IMR-90 (cell line): ENCODE measurements around the gene GAREM2. TPM values are rescaled to one million over a fixed set of nuclear protein-coding genes. Genes with fewer than 3 reads are reported as not detected.

ENCODE experiments used
- ATAC-seq: fragments of 200-7000 bp; cut with Tn5 transposase; 2 replicates; pipeline ENCODE4 v1.9.1; 2020; ENCODE audit warnings: low read depth, mild to moderate bottlenecking, moderate library complexity
- BruUV-seq: library from RNA; stranded (reverse); fragments of 400-500 nt; replicated peaks from 2 replicates; lab custom pipeline; 2021; lab: Mats Ljungman, UMichigan
- CTCF ChIA-PET: fragments of 300-600 bp; formaldehyde crosslinking; extraction: SDS; loops from one replicate; lab custom pipeline; 2021; ENCODE audit warnings: antibody characterized with exemption; lab: Yijun Ruan, JAX
- POLR2A ChIA-PET: fragments of 300-600 bp; sonication (Branson Sonifier 250); formaldehyde crosslinking; loops from one replicate; lab custom pipeline; 2022; ENCODE audit warnings: antibody characterized with exemption; ENCODE audit not compliant: unreplicated experiment; lab: Charles Lee
- DNase-seq: peaks from one replicate; pipeline ENCODE4 v3.0.0; 2013
- H2AFZ ChIP-seq: replicated peaks from 2 replicates; pipeline ENCODE3; 2013; ENCODE audit warnings: low read length, mild to moderate bottlenecking; ENCODE audit not compliant: poor library complexity
- H2AK5ac ChIP-seq: 2 replicates; pipeline ENCODE4 v1.6.1; 2013; ENCODE audit warnings: low read depth, low read length, inconsistent platforms
- H2AK9ac ChIP-seq: replicated peaks from 2 replicates; pipeline ENCODE3; 2013; ENCODE audit warnings: mild to moderate bottlenecking, low read depth, low read length, moderate library complexity; ENCODE audit not compliant: poor library complexity
- H2BK120ac ChIP-seq: 2 replicates; pipeline ENCODE4 v1.6.1; 2013; ENCODE audit warnings: low read depth, low read length, inconsistent platforms
- H2BK15ac ChIP-seq: 3 replicates; pipeline ENCODE4 v1.6.1; 2013; ENCODE audit warnings: low read depth, low read length, inconsistent platforms
- H2BK20ac ChIP-seq: 2 replicates; pipeline ENCODE4 v1.6.1; 2013; ENCODE audit warnings: low read depth, mild to moderate bottlenecking, inconsistent platforms, low read length, moderate library complexity
- H2BK5ac ChIP-seq: 2 replicates; pipeline ENCODE4 v1.6.1; 2013; ENCODE audit warnings: mild to moderate bottlenecking, low read depth, low read length, inconsistent platforms; ENCODE audit not compliant: poor library complexity, severe bottlenecking
- H3K14ac ChIP-seq: replicated peaks from 2 replicates; pipeline ENCODE4 v1.6.1; 2013; ENCODE audit warnings: low read depth, low read length, inconsistent platforms
- H3K18ac ChIP-seq: 2 replicates; pipeline ENCODE4 v1.6.1; 2013; ENCODE audit warnings: low read depth, low read length, control low read depth
- H3K23ac ChIP-seq: 2 replicates; pipeline ENCODE4 v1.6.1; 2013; ENCODE audit warnings: low read depth, low read length, inconsistent platforms
- H3K27ac ChIP-seq: 2 replicates; pipeline ENCODE4 v1.5.1; 2013; ENCODE audit warnings: mild to moderate bottlenecking, control low read depth, low read length; ENCODE audit not compliant: insufficient read depth
- H3K27me3 ChIP-seq: 2 replicates; pipeline ENCODE4 v1.6.1; 2013; ENCODE audit warnings: low read length; ENCODE audit not compliant: control insufficient read depth, insufficient read depth
- H3K36me3 ChIP-seq: 2 replicates; pipeline ENCODE4 v1.6.1; 2013; ENCODE audit warnings: low read length, mixed read lengths; ENCODE audit not compliant: control insufficient read depth, insufficient read depth
- H3K4ac ChIP-seq: 2 replicates; pipeline ENCODE4 v1.6.1; 2013; ENCODE audit warnings: low read depth, low read length, inconsistent platforms
- H3K4me1 ChIP-seq: 2 replicates; pipeline ENCODE4 v1.6.1; 2013; ENCODE audit warnings: low read length, mixed read lengths; ENCODE audit not compliant: control insufficient read depth, insufficient read depth
- H3K4me2 ChIP-seq: 2 replicates; pipeline ENCODE4 v1.6.1; 2013; ENCODE audit warnings: low read depth, mild to moderate bottlenecking, control low read depth, low read length, moderate library complexity
- H3K4me3 ChIP-seq: 2 replicates; pipeline ENCODE4 v1.5.1; 2013; ENCODE audit warnings: low read depth, mild to moderate bottlenecking, control low read depth, low read length, moderate library complexity; ENCODE audit not compliant: insufficient read depth
- H3K56ac ChIP-seq: 2 replicates; pipeline ENCODE4 v1.6.1; 2013; ENCODE audit warnings: low read length, inconsistent platforms; ENCODE audit not compliant: insufficient read depth; ENCODE audit errors: extremely low read depth
- H3K79me1 ChIP-seq, 2 experiments: 2 replicates each; pipeline ENCODE4 v1.6.1; 2013; ENCODE audit warnings: low read length in 2 of 2, inconsistent platforms in 1 of 2, low read depth in 1 of 2
- H3K9ac ChIP-seq: 2 replicates; pipeline ENCODE4 v1.6.1; 2013; ENCODE audit warnings: low read depth, low read length, control low read depth
- H3K9me1 ChIP-seq: 2 replicates; pipeline ENCODE4 v1.6.1; 2013; ENCODE audit warnings: low read length, inconsistent platforms; ENCODE audit not compliant: insufficient read depth
- H3K9me3 ChIP-seq: 2 replicates; pipeline ENCODE4 v1.6.1; 2013; ENCODE audit warnings: low read length; ENCODE audit not compliant: control insufficient read depth, insufficient read depth
- H4K20me1 ChIP-seq: 2 replicates; pipeline ENCODE4 v1.6.1; 2013; ENCODE audit warnings: low read length, inconsistent platforms; ENCODE audit not compliant: insufficient read depth
- H4K5ac ChIP-seq: 2 replicates; pipeline ENCODE4 v1.6.1; 2013; ENCODE audit warnings: mild to moderate bottlenecking, low read depth, low read length, control low read depth
- H4K8ac ChIP-seq, 2 experiments: 2 replicates each; pipeline ENCODE4 v1.6.1; 2013; ENCODE audit warnings: low read depth in 2 of 2, low read length in 2 of 2, control low read depth in 1 of 2, inconsistent platforms in 1 of 2
- H4K91ac ChIP-seq: 2 replicates; pipeline ENCODE4 v1.6.1; 2013; ENCODE audit warnings: low read depth, low read length, inconsistent platforms; ENCODE audit not compliant: insufficient read depth
- BHLHE40 ChIP-seq: fragments of 150-350 bp; IDR thresholded peaks from 2 replicates; pipeline ENCODE4 v1.6.1; 2016; ENCODE audit warnings: mild to moderate bottlenecking, low read depth, low read length
- CHD1 ChIP-seq: IDR thresholded peaks from 2 replicates; pipeline ENCODE4 v1.6.1; 2012; ENCODE audit warnings: low read depth, low read length, improper control_type of control experiment
- CTCF ChIP-seq: conservative IDR thresholded peaks from 2 replicates; pipeline ENCODE4 v1.5.1; 2012; ENCODE audit warnings: mild to moderate bottlenecking, low read depth, low read length, improper control_type of control experiment
- FOS ChIP-seq: fragments of 150-350 bp; IDR thresholded peaks from 2 replicates; pipeline ENCODE4 v1.6.1; 2016; ENCODE audit warnings: low read depth, low read length
- NFE2L2 ChIP-seq: fragments of 150-350 bp; IDR thresholded peaks from 2 replicates; pipeline ENCODE4 v1.6.1; 2016; ENCODE audit warnings: low read depth, mild to moderate bottlenecking, low read length
- RAD21 ChIP-seq: IDR thresholded peaks from 2 replicates; pipeline ENCODE4 v1.6.1; 2012; ENCODE audit warnings: low read length, improper control_type of control experiment
- RCOR1 ChIP-seq: IDR thresholded peaks from 2 replicates; pipeline ENCODE4 v1.6.1; 2012; ENCODE audit warnings: mild to moderate bottlenecking, low read length, improper control_type of control experiment; ENCODE audit not compliant: insufficient replicate concordance
- RFX5 ChIP-seq: IDR thresholded peaks from 2 replicates; pipeline ENCODE4 v1.8.0; 2012; ENCODE audit warnings: low read depth, mild to moderate bottlenecking, low read length, moderate library complexity
- SMC3 ChIP-seq: fragments of 150-350 bp; IDR thresholded peaks from 2 replicates; pipeline ENCODE4 v1.6.1; 2016; ENCODE audit warnings: low read depth, mild to moderate bottlenecking, antibody characterized with exemption, low read length, moderate library complexity
- WGBS, 2 experiments: methylation state at CpG; one replicate each; pipeline versions ENCODE4 v1.1.5 to v1.1.7; 2013; ENCODE audit warnings: missing lambda C conversion rate in 2 of 2; ENCODE audit not compliant: insufficient read length in 1 of 2; ENCODE audit errors: extremely low coverage in 2 of 2; 5-methylcytosine and 5-hydroxymethylcytosine counted together
- dilution Hi-C: fragments of 300-500 bp; cut with HindIII; formaldehyde crosslinking; loops from one replicate; pipeline ENCODE4 v1.14.3; 2018; ENCODE audit warnings: low sequenced_read_pairs; ENCODE audit not compliant: unreplicated experiment
- in situ Hi-C: fragments of 300-500 bp; cut with MboI; formaldehyde crosslinking; loops from 3 replicates; pipeline ENCODE4 v1.14.3; 2019; ENCODE audit warnings: low sequenced_read_pairs, inconsistent platforms, mixed read lengths
- intact Hi-C: fragments of 100-400 bp; cut with micrococcal nuclease; formaldehyde crosslinking; loops from 2 replicates; pipeline ENCODE4 v1.10.0; 2022
- polyA plus RNA-seq, 3 experiments: library from polyadenylated mRNA; depleted of rRNA; stranded (reverse); fragments of >200 nt; gene quantifications; 2 replicates each; pipeline ENCODE4 v1.2.3, GENCODE V29; 2012; ENCODE audit warnings: low replicate concordance in 1 of 3
- total RNA-seq: library from RNA; depleted of rRNA; stranded (reverse); fragments of >200 nt; gene quantifications from 2 replicates; pipeline ENCODE4 v1.2.3, GENCODE V29; 2012
- TF ChIP-seq, protein P1 (sequence below): fragments of 150-350 bp; IDR thresholded peaks from 2 replicates; pipeline ENCODE4 v1.6.1; 2016; ENCODE audit warnings: low read depth, mild to moderate bottlenecking, low read length, moderate library complexity, borderline replicate concordance

GAREM2 gene
- total and polyA plus RNA-seq, 2 of the 4 experiments (the other 2 are of a cell fraction) = 0.36 to 1.8 TPM

GRCh38 chr2:26214759-26215158, 41.9 kb downstream of the GAREM2 start:
- Histone ChIP-seq H2BK120ac (no peak overlapping the region), H3K56ac (no peak overlapping the region), H3K23ac (no peak overlapping the region), H3K4me3 (no peak overlapping the region), H2AK9ac (no peak overlapping the region), H2AFZ (no peak overlapping the region), H3K36me3 (peaks cover 44% of the 10 kb centered on the region), H3K9me3 (peaks cover 3% of the 10 kb centered on the region; the same call in 1 of the 2 replicates), H3K27me3 (no peaks in the 10 kb centered on the region), H4K91ac (no peak overlapping the region), H2AK5ac (no peak overlapping the region), H3K9me1 (0 out of 2 replicates have a peak, but pooled peaks cover 2% of the 10 kb centered on the region), H3K27ac (no peak overlapping the region), H4K8ac (no peak overlapping the region), H3K18ac (no peak overlapping the region), H3K79me1 (0 out of 4 replicates have a peak, but pooled peaks cover 0 to 3% of the 10 kb centered on the region in 2 experiments), H3K4me2 (no peak overlapping the region), H3K4me1 (no peaks in the 10 kb centered on the region), H4K5ac (no peak overlapping the region), H3K4ac (no peak overlapping the region), H2BK5ac (no peak overlapping the region), H2BK20ac (no peak overlapping the region), H4K20me1 (no peaks in the 10 kb centered on the region), H2BK15ac (no peak overlapping the region), H3K9ac (no peak overlapping the region), H3K14ac (no peak overlapping the region)
- in situ Hi-C loops = no loop called here
- no CpG with 5 or more reads among the region's 1 CpG for WGBS, 2 experiments
- DNase-seq (no peak), ATAC-seq (no peak)
- ChIA-PET POLR2A (no interaction called here), CTCF (interaction anchor here (1.4 kb wide), 1 partner anchor 116 kb away, joined by 4 read pairs; no protein-coding TSS in a partner anchor)
- intact Hi-C loops = no loop called here
- dilution Hi-C loops = no loop called here
- TF ChIP-seq SMC3 (no peak), RCOR1 (no peak), RFX5 (no peak), CHD1 (no peak), BHLHE40 (no peak), FOS (no peak), NFE2L2 (no peak), CTCF (no peak), RAD21 (no peak)
- TF ChIP-seq, protein P1, sequence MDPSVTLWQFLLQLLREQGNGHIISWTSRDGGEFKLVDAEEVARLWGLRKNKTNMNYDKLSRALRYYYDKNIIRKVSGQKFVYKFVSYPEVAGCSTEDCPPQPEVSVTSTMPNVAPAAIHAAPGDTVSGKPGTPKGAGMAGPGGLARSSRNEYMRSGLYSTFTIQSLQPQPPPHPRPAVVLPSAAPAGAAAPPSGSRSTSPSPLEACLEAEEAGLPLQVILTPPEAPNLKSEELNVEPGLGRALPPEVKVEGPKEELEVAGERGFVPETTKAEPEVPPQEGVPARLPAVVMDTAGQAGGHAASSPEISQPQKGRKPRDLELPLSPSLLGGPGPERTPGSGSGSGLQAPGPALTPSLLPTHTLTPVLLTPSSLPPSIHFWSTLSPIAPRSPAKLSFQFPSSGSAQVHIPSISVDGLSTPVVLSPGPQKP = no peak
- BruUV-seq = no TSS peak
